Prostate gland (tissue), 2 donors: Measurements from ENCODE around the gene WDR1.

Source experiments
- POLR2A ChIP-seq: fragments of 450-650 bp; IDR thresholded peaks from one replicate; pipeline ENCODE4 v1.6.1; 2016; ENCODE audit warnings: antibody characterized with exemption, mild to moderate bottlenecking
- TF ChIP-seq, protein P1 (sequence below), 4 experiments: fragments of 200-600 bp in 2 of 4; fragments of 450-650 bp in 2 of 4; sonication (generic) in 2 of 4; IDR thresholded peaks; 1 replicate in 3 of 4; 2 replicates in 1 of 4; pipeline ENCODE4 v1.5.1; 2016 to 2019; ENCODE audit warnings: antibody characterized with exemption in 4 of 4, mild to moderate bottlenecking in 2 of 4, moderate library complexity in 2 of 4

DNA sequence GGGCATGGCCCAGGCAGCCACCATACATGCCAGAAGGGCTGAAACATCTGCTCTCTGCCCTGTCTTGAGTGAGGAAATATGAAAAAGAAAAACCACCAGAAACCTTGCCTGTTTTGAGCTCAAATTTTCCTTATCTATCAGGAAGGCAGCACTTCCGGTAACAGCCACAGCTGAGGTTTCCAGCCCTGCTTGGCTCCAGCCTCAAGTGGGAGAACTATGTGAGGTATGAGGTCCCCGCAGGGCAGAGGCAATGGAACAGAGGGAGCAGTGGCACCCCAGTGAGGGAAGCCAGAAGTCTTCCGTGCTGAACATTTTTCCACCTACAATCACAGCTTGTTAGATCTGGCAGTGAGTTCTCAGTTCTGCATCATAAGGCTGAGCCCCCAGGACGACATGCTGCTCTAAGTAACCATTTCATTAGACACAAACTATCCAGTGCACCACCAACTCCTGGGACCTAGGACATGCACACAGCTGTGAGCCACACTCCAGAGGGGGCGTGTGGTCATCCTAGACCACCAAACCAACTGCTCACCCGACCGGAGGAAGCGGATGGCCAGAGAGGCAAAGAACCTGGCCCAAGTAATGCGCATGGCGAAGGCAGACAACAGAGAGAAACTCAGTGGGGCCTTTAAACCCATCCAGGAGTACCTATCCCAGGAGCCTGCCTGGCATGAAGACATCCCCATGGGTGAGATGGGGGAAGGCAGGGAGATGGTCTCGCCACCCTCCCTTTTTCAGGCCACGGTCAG lies 22.6 kb downstream of the WDR1 start:
- TF ChIP-seq, protein P1, sequence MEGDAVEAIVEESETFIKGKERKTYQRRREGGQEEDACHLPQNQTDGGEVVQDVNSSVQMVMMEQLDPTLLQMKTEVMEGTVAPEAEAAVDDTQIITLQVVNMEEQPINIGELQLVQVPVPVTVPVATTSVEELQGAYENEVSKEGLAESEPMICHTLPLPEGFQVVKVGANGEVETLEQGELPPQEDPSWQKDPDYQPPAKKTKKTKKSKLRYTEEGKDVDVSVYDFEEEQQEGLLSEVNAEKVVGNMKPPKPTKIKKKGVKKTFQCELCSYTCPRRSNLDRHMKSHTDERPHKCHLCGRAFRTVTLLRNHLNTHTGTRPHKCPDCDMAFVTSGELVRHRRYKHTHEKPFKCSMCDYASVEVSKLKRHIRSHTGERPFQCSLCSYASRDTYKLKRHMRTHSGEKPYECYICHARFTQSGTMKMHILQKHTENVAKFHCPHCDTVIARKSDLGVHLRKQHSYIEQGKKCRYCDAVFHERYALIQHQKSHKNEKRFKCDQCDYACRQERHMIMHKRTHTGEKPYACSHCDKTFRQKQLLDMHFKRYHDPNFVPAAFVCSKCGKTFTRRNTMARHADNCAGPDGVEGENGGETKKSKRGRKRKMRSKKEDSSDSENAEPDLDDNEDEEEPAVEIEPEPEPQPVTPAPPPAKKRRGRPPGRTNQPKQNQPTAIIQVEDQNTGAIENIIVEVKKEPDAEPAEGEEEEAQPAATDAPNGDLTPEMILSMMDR (IDR thresholded peaks at IDR 0.05), result no peak
- no peak for TF ChIP-seq POLR2A
